ENCODE results near the gene CNOT3. TPM values are rescaled to one million over a fixed set of nuclear protein-coding genes. Genes with fewer than 3 reads are reported as not detected.

Gene CNOT3
- total and polyA plus RNA-seq, 9 of the 15 experiments (the other 6 are each of a cell fraction or from before 2014, with no cell fraction given) = 0.27 to 60.4 (median 9.9) TPM

DNA sequence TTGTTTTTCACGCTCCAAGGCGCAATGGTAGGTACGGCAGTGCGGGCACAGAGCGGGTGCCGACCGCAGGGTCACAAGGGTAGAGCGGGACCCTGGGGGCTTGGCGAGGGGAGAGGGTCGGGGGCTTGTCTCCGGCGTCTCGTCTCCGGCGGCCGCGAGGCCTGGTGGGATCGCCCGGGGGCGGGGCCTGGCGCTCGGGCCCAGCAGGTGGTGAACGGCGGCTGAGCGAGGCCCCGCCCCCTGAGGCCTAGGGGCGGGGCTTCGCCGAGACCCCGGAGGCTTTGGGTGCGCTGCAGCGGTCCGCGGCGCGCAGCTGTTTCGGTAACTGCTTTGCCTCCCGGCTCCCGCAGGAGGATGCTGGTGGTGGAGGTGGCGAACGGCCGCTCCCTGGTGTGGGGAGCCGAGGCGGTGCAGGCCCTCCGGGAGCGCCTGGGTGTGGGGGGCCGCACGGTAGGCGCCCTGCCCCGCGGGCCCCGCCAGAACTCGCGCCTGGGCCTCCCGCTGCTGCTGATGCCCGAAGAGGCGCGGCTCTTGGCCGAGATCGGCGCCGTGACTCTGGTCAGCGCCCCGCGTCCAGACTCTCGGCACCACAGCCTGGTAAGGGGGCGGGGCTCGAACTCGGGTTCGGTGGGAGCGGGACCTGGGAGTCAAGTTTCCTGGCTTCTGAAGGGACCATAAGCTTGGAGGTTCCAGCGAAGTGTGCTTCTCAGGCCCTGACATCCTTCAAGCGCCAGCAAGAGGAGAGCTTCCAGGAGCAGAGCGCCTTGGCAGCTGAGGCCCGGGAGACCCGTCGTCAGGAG lies 53.6 kb downstream of the CNOT3 start, which contains the start of gene TSEN34 (continued):
- TF ChIP-seq, protein P1, sequence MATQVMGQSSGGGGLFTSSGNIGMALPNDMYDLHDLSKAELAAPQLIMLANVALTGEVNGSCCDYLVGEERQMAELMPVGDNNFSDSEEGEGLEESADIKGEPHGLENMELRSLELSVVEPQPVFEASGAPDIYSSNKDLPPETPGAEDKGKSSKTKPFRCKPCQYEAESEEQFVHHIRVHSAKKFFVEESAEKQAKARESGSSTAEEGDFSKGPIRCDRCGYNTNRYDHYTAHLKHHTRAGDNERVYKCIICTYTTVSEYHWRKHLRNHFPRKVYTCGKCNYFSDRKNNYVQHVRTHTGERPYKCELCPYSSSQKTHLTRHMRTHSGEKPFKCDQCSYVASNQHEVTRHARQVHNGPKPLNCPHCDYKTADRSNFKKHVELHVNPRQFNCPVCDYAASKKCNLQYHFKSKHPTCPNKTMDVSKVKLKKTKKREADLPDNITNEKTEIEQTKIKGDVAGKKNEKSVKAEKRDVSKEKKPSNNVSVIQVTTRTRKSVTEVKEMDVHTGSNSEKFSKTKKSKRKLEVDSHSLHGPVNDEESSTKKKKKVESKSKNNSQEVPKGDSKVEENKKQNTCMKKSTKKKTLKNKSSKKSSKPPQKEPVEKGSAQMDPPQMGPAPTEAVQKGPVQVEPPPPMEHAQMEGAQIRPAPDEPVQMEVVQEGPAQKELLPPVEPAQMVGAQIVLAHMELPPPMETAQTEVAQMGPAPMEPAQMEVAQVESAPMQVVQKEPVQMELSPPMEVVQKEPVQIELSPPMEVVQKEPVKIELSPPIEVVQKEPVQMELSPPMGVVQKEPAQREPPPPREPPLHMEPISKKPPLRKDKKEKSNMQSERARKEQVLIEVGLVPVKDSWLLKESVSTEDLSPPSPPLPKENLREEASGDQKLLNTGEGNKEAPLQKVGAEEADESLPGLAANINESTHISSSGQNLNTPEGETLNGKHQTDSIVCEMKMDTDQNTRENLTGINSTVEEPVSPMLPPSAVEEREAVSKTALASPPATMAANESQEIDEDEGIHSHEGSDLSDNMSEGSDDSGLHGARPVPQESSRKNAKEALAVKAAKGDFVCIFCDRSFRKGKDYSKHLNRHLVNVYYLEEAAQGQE (IDR thresholded peaks at IDR 0.05; ENCODE audit: borderline replicate concordance) = peak; percentile 6; the same call in 1 of the 2 replicates
- TF ChIP-seq, protein P1 (CRISPR knock-in tag; IDR thresholded peaks at IDR 0.05; ENCODE audit: low read depth) = no peak
- TF ChIP-seq HNRNPK (IDR thresholded peaks at IDR 0.05; ENCODE audit: low read depth, low read length, poor library complexity, severe bottlenecking) = peak; percentile 78
- TF ChIP-seq RBM34 (IDR thresholded peaks at IDR 0.05; ENCODE audit: borderline replicate concordance, insufficient read depth, low read length) = 0 out of 2 replicates have a peak, but pooled peaks have one; percentile 86
- TF ChIP-seq ATF3 (IDR thresholded peaks at IDR 0.05) = no peak
- TF ChIP-seq ATF3 (CRISPR knock-in tag; conservative IDR thresholded peaks at IDR 0.05) = no peak
- TF ChIP-seq, protein P2, sequence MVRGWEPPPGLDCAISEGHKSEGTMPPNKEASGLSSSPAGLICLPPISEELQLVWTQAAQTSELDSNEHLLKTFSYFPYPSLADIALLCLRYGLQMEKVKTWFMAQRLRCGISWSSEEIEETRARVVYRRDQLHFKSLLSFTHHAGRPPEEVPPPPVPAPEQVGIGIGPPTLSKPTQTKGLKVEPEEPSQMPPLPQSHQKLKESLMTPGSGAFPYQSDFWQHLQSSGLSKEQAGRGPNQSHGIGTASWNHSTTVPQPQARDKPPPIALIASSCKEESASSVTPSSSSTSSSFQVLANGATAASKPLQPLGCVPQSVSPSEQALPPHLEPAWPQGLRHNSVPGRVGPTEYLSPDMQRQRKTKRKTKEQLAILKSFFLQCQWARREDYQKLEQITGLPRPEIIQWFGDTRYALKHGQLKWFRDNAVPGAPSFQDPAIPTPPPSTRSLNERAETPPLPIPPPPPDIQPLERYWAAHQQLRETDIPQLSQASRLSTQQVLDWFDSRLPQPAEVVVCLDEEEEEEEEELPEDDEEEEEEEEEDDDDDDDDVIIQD (CRISPR knock-in tag; IDR thresholded peaks at IDR 0.05) = no peak
- TF ChIP-seq TRIM24 (IDR thresholded peaks at IDR 0.05) = no peak
- no peak for TF ChIP-seq ZBTB8A (IDR thresholded peaks at IDR 0.05; ENCODE audit: partially characterized antibody)
- no peak for TF ChIP-seq ZEB2 (IDR thresholded peaks at IDR 0.05)
- TF ChIP-seq, protein P3, sequence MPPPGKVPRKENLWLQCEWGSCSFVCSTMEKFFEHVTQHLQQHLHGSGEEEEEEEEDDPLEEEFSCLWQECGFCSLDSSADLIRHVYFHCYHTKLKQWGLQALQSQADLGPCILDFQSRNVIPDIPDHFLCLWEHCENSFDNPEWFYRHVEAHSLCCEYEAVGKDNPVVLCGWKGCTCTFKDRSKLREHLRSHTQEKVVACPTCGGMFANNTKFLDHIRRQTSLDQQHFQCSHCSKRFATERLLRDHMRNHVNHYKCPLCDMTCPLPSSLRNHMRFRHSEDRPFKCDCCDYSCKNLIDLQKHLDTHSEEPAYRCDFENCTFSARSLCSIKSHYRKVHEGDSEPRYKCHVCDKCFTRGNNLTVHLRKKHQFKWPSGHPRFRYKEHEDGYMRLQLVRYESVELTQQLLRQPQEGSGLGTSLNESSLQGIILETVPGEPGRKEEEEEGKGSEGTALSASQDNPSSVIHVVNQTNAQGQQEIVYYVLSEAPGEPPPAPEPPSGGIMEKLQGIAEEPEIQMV (tag; conservative IDR thresholded peaks at IDR 0.05; ENCODE audit: low read depth) = peak; percentile 60; the same call in 1 of the 2 replicates
- TF ChIP-seq MAZ (CRISPR knock-in tag; conservative IDR thresholded peaks at IDR 0.05 in 1 of 2, IDR thresholded peaks at IDR 0.05 in 1 of 2) = 0 out of 4 replicates have a peak, but pooled peaks of 1 of the 2 experiments have one; percentile 62

Measured in K562 (cell line).